Hepatocyte (in vitro differentiated cells): ENCODE data around the gene CYGB. TPM values are rescaled to one million over a fixed set of nuclear protein-coding genes. Genes with fewer than 3 reads are reported as not detected.

ENCODE experiments used
- DNase-seq: peaks from one replicate; pipeline ENCODE4 v3.0.0-alpha.2; 2016; ENCODE audit warnings: low spot score
- H2AFZ ChIP-seq: fragments of 200-600 bp; sonication (generic); 2 replicates; pipeline ENCODE4 v1.6.0; 2016; ENCODE audit warnings: antibody characterized with exemption, mild to moderate bottlenecking
- H3K27ac ChIP-seq: fragments of 200-600 bp; sonication (generic); 2 replicates; pipeline ENCODE4 v1.5.1; 2016; ENCODE audit warnings: mild to moderate bottlenecking
- H3K27me3 ChIP-seq: fragments of 200-600 bp; sonication (generic); 2 replicates; pipeline ENCODE4 v1.6.1; 2016
- H3K36me3 ChIP-seq: fragments of 200-600 bp; sonication (generic); replicated peaks from 2 replicates; pipeline ENCODE4 v1.5.1; 2016; ENCODE audit warnings: low read depth; ENCODE audit not compliant: insufficient read depth
- H3K4me1 ChIP-seq: fragments of 200-600 bp; sonication (generic); 2 replicates; pipeline ENCODE4 v1.5.1; 2016; ENCODE audit warnings: mild to moderate bottlenecking, moderate library complexity; ENCODE audit not compliant: insufficient read depth
- H3K4me2 ChIP-seq: fragments of 200-600 bp; sonication (generic); 2 replicates; pipeline ENCODE4 v1.6.0; 2016
- H3K4me3 ChIP-seq: fragments of 200-600 bp; sonication (generic); 2 replicates; pipeline ENCODE4 v1.5.1; 2016; ENCODE audit warnings: mild to moderate bottlenecking
- H3K79me2 ChIP-seq: fragments of 200-600 bp; sonication (generic); 2 replicates; pipeline ENCODE4 v1.6.0; 2017; ENCODE audit warnings: mild to moderate bottlenecking
- H3K9me2 ChIP-seq: fragments of 200-600 bp; sonication (generic); replicated peaks from 2 replicates; pipeline ENCODE4 v1.6.0; 2017; ENCODE audit warnings: mild to moderate bottlenecking; ENCODE audit not compliant: insufficient read depth
- H3K9me3 ChIP-seq: fragments of 200-600 bp; sonication (generic); 2 replicates; pipeline ENCODE4 v1.5.1; 2016; ENCODE audit warnings: low read depth, mild to moderate bottlenecking
- H4K20me1 ChIP-seq: fragments of 200-600 bp; sonication (generic); 2 replicates; pipeline ENCODE4 v1.6.0; 2016; ENCODE audit warnings: mild to moderate bottlenecking; ENCODE audit not compliant: insufficient read depth, poor library complexity, severe bottlenecking
- CTCF ChIP-seq: fragments of 200-600 bp; sonication (generic); IDR thresholded peaks from 2 replicates; pipeline ENCODE4 v1.5.1; 2016; ENCODE audit warnings: antibody characterized with exemption, mild to moderate bottlenecking; ENCODE audit not compliant: poor library complexity
- EZH2 ChIP-seq: fragments of 200-600 bp; sonication (generic); IDR thresholded peaks from 2 replicates; pipeline ENCODE4 v1.6.1; 2016; ENCODE audit warnings: antibody characterized with exemption, mild to moderate bottlenecking, borderline replicate concordance
- EZH2phosphoT487 ChIP-seq: fragments of 200-600 bp; sonication (generic); IDR thresholded peaks from one replicate; pipeline ENCODE4 v1.6.1; 2018; ENCODE audit warnings: antibody characterized with exemption, mild to moderate bottlenecking, low read depth, moderate library complexity; ENCODE audit not compliant: unreplicated experiment, severe bottlenecking
- WGBS: methylation state at CpG from one replicate; pipeline ENCODE4 v1.1.6; 2016; ENCODE audit warnings: low lambda C conversion rate; ENCODE audit errors: missing lambda C conversion rate; 5-methylcytosine and 5-hydroxymethylcytosine counted together
- polyA plus RNA-seq: library from polyadenylated mRNA; unstranded; fragments of >200 nt; fragmentation: Nextera tagmentation; extraction: Ambion mirVana; gene quantifications from 2 replicates; pipeline ENCODE4 v1.2.1, GENCODE V29; 2016
- total RNA-seq: library from RNA; depleted of rRNA; stranded (reverse); fragments of >200 nt; gene quantifications from 2 replicates; pipeline ENCODE4 v1.2.3, GENCODE V29; 2014

CYGB gene
- total and polyA plus RNA-seq, 2 experiments from 2014 or later, result 7.8 to 13.8 TPM

DNA sequence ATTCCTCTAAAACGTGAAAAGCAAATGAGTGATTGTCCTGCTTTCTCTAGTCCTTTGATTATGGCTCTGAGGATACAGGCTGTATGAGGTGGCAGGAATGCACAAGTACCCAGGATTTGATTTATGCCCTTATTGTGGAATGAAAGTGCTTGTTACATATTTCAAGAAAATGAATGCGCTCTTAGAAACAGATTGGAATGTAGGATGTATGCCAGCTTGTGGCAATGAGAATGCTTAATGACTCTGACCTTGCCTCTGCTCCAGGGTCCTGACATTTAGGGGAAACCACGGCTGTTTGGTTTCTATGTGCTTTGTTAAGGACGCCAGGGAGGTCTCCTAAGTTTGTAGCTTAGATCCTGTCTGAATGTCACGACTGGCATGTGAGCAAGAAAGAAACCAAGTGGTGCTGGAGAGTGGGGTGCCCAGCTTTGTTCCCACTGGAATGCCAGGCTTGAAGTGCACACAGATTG, 24.3 kb upstream of the CYGB start:
- no peak for DNase-seq
- Histone ChIP-seq H3K4me2 (peak overlapping the region; percentile 77), H4K20me1 (peaks cover 44% of the 10 kb centered on the region), H3K4me3 (no peak overlapping the region), H3K27ac (no peak overlapping the region), H3K4me1 (peaks cover 30% of the 10 kb centered on the region), H3K79me2 (peaks cover 53% of the 10 kb centered on the region), H3K9me2 (no peaks in the 10 kb centered on the region), H2AFZ (no peak overlapping the region), H3K9me3 (no peaks in the 10 kb centered on the region), H3K27me3 (no peaks in the 10 kb centered on the region), H3K36me3 (no peaks in the 10 kb centered on the region)
- TF ChIP-seq CTCF, result no peak
- 83% methylated on average over 5 of the region's 5 CpGs for WGBS

GRCh38 chr17:76561332-76561731, 23.8 kb upstream of the CYGB start:
- peak overlapping the region; percentile 6 for H3K27ac ChIP-seq
- H3K9me2 ChIP-seq, result no peaks in the 10 kb centered on the region
- DNase-seq, result no peak
- no peaks in the 10 kb centered on the region for H3K36me3 ChIP-seq
- peaks cover 44% of the 10 kb centered on the region for H4K20me1 ChIP-seq
- WGBS, result 71% methylated on average over 7 of the region's 7 CpGs
- no peak overlapping the region for H3K4me3 ChIP-seq
- H3K4me1 ChIP-seq, result peaks cover 32% of the 10 kb centered on the region
- peak overlapping the region; percentile 77 for H3K4me2 ChIP-seq
- H3K9me3 ChIP-seq, result no peaks in the 10 kb centered on the region
- H3K27me3 ChIP-seq, result no peaks in the 10 kb centered on the region
- no peak for TF ChIP-seq EZH2phosphoT487
- TF ChIP-seq CTCF, result no peak
- TF ChIP-seq EZH2, result no peak
- peaks cover 53% of the 10 kb centered on the region for H3K79me2 ChIP-seq
- no peak overlapping the region for H2AFZ ChIP-seq

GRCh38 chr17:76560877-76561221, 23.3 kb upstream of the CYGB start:
- Histone ChIP-seq H3K4me3 (no peak overlapping the region), H3K27me3 (no peaks in the 10 kb centered on the region), H4K20me1 (peaks cover 41% of the 10 kb centered on the region), H3K36me3 (no peaks in the 10 kb centered on the region), H3K79me2 (peaks cover 48% of the 10 kb centered on the region), H3K4me2 (peak overlapping the region; percentile 77), H3K9me3 (no peaks in the 10 kb centered on the region), H3K27ac (peak overlapping the region; percentile 6), H3K9me2 (no peaks in the 10 kb centered on the region), H3K4me1 (peaks cover 32% of the 10 kb centered on the region), H2AFZ (no peak overlapping the region)
- 89% methylated on average over 6 of the region's 6 CpGs for WGBS
- TF ChIP-seq EZH2 (no peak), CTCF (no peak), EZH2phosphoT487 (no peak)
- DNase-seq, result no peak
